Activated gamma-delta T cell treated with Interleukin-2 at 50 U/mL for 16 hours (primary cell): ENCODE data around the gene DOHH.

Experiments used
- DNase-seq: peaks from one replicate; pipeline ENCODE4 v3.0.0-alpha.2; 2020

The DOHH gene

GRCh38 chr19:3476830-3477229 lies 23.6 kb downstream of the DOHH start:
- no peak for DNase-seq

- DNase-seq: no peak
Observed at GRCh38 chr19:3475449-3475848, 25.0 kb downstream of the DOHH start.

GRCh38 chr19:3474614-3475013 lies 25.9 kb downstream of the DOHH start:
- no peak for DNase-seq

GRCh38 chr19:3474010-3474409 lies 26.5 kb downstream of the DOHH start:
- DNase-seq: no peak

GRCh38 chr19:3471954-3472655 lies 28.4 kb downstream of the DOHH start:
- peak; percentile 35 for DNase-seq

GRCh38 chr19:3470500-3471128 lies 29.9 kb downstream of the DOHH start:
- DNase-seq: no peak

- no peak for DNase-seq
Observed at GRCh38 chr19:3469638-3470499, 30.6 kb downstream of the DOHH start.

- DNase-seq: no peak
Observed at GRCh38 chr19:3468211-3468610, 32.3 kb downstream of the DOHH start.

- DNase-seq: no peak
Observed at GRCh38 chr19:3467437-3468198, 32.9 kb downstream of the DOHH start.

GRCh38 chr19:3466635-3467034 lies 33.8 kb downstream of the DOHH start:
- no peak for DNase-seq

- no peak for DNase-seq
Observed at GRCh38 chr19:3465552-3465951, 34.9 kb downstream of the DOHH start.

GRCh38 chr19:3464587-3465235 lies 35.8 kb downstream of the DOHH start:
- DNase-seq: no peak

GRCh38 chr19:3463714-3464586 lies 36.5 kb downstream of the DOHH start:
- no peak for DNase-seq

GRCh38 chr19:3462991-3463713 lies 37.3 kb downstream of the DOHH start:
- no peak for DNase-seq

GRCh38 chr19:3459965-3460582 lies 40.4 kb downstream of the DOHH start:
- DNase-seq: no peak

- no peak for DNase-seq
Observed at GRCh38 chr19:3459089-3459881, 41.2 kb downstream of the DOHH start.

GRCh38 chr19:3458229-3459088 lies 42.0 kb downstream of the DOHH start:
- no peak for DNase-seq

- no peak for DNase-seq
Observed at GRCh38 chr19:3457528-3458228, 42.8 kb downstream of the DOHH start.
